SK-N-SH treated with all-trans-retinoic acid at 6 μM for 48 hours (cell line): ENCODE data around the gene STKLD1.

Experiments used
- ATAC-seq: fragments of 200-7000 bp; cut with Tn5 transposase; 3 replicates; pipeline ENCODE4 v1.9.1; 2020; ENCODE audit warnings: mild to moderate bottlenecking, moderate library complexity
- ARNTL ChIP-seq: fragments of 450-650 bp; formaldehyde crosslinking; IDR thresholded peaks from 2 replicates; pipeline ENCODE4 v1.5.0; 2020; ENCODE audit warnings: low read depth, mild to moderate bottlenecking, moderate library complexity, borderline replicate concordance
- BACH2 ChIP-seq: fragments of 250-450 bp; sonication (Bioruptor Pico); IDR thresholded peaks from 2 replicates; pipeline ENCODE4 v1.9.0; 2021; ENCODE audit warnings: mild to moderate bottlenecking, borderline replicate concordance
- CSDC2 ChIP-seq: fragments of 250-450 bp; sonication (Bioruptor Pico); IDR thresholded peaks from 2 replicates; pipeline ENCODE4 v1.5.0; 2020; ENCODE audit warnings: mild to moderate bottlenecking, moderate library complexity
- ESRRG ChIP-seq: fragments of 250-450 bp; sonication (Bioruptor Pico); IDR thresholded peaks from 2 replicates; pipeline ENCODE4 v1.6.1; 2021; ENCODE audit warnings: mild to moderate bottlenecking
- ISL1 ChIP-seq: fragments of 250-450 bp; sonication (Bioruptor Pico); IDR thresholded peaks from 2 replicates; pipeline ENCODE4 v2.1.2; 2022; ENCODE audit warnings: mild to moderate bottlenecking, moderate library complexity
- OSR1 ChIP-seq: fragments of 250-450 bp; sonication (Bioruptor Pico); IDR thresholded peaks from 2 replicates; pipeline ENCODE4 v1.8.0; 2022; ENCODE audit warnings: moderate library complexity, mild to moderate bottlenecking, inconsistent platforms
- PATZ1 ChIP-seq: fragments of 250-450 bp; sonication (Bioruptor Pico); IDR thresholded peaks from 2 replicates; pipeline ENCODE4 v1.8.0; 2020; ENCODE audit warnings: mild to moderate bottlenecking, moderate library complexity, borderline replicate concordance
- POU6F1 ChIP-seq: fragments of 250-450 bp; sonication (Bioruptor Pico); IDR thresholded peaks from 2 replicates; pipeline ENCODE4 v1.8.0; 2021; ENCODE audit warnings: low read depth, mild to moderate bottlenecking, moderate library complexity, borderline replicate concordance
- PPARA ChIP-seq: fragments of 250-450 bp; sonication (Bioruptor Pico); IDR thresholded peaks from 2 replicates; pipeline ENCODE4 v1.5.0; 2020; ENCODE audit warnings: mild to moderate bottlenecking, borderline replicate concordance
- RARB ChIP-seq: fragments of 250-450 bp; sonication (Bioruptor Pico); IDR thresholded peaks from 2 replicates; pipeline ENCODE4 v1.8.0; 2021; ENCODE audit warnings: mild to moderate bottlenecking, moderate library complexity
- TCF4 ChIP-seq: fragments of 250-450 bp; sonication (Bioruptor Pico); IDR thresholded peaks from 2 replicates; pipeline ENCODE4 v1.8.0; 2021; ENCODE audit warnings: mild to moderate bottlenecking, moderate library complexity, borderline replicate concordance
- TOX ChIP-seq: fragments of 250-450 bp; sonication (Bioruptor Pico); IDR thresholded peaks from 2 replicates; pipeline ENCODE4 v1.8.0; 2021; ENCODE audit warnings: mild to moderate bottlenecking, moderate library complexity, borderline replicate concordance
- TSHZ2 ChIP-seq: fragments of 250-450 bp; sonication (Bioruptor Pico); IDR thresholded peaks from 2 replicates; pipeline ENCODE4 v1.5.0; 2020; ENCODE audit warnings: mild to moderate bottlenecking, moderate library complexity
- ZNF565 ChIP-seq: fragments of 450-650 bp; formaldehyde crosslinking; conservative IDR thresholded peaks from 2 replicates; pipeline ENCODE4 v1.5.0; 2020; ENCODE audit warnings: low read depth, mild to moderate bottlenecking, moderate library complexity
- ZNF70 ChIP-seq: fragments of 450-650 bp; formaldehyde crosslinking; IDR thresholded peaks from 2 replicates; pipeline ENCODE4 v1.5.0; 2020; ENCODE audit warnings: mild to moderate bottlenecking, moderate library complexity
- ZNF8 ChIP-seq: fragments of 450-650 bp; formaldehyde crosslinking; IDR thresholded peaks from 2 replicates; pipeline ENCODE4 v1.5.0; 2020; ENCODE audit warnings: mild to moderate bottlenecking, moderate library complexity
- TF ChIP-seq, protein P1 (sequence below): fragments of 250-450 bp; sonication (Bioruptor Pico); IDR thresholded peaks from 2 replicates; pipeline ENCODE4 v1.5.1; 2020; ENCODE audit warnings: low read depth, mild to moderate bottlenecking, moderate library complexity

STKLD1 gene

DNA sequence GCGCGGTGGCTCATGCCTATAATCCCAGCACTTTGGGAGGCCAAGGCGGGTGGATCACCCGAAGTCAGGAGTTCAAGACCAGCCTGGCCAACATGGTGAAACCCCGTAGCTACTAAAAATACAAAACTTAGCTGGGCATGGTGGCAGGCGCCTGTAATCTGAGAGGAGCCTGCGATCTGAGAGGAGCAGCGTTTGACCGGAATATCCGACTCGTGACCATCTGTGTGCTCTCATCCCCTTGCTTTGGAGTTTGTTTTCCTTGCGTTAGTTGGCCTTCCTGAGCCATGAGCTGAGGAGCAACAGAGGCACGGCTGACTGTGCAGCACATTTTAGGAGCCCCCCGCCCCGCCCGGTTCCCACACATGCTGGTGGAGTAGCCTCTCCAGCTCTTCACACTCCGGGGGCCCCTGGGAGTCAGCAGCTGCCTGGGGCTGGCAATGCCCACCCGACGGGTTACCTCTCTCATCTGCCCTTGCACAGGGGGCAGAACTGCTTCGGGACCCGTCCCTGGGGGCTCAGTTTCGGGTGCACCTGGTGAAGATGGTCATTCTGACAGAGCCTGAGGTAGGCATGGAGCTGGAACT, 49.0 kb downstream of the STKLD1 start:
- no peak for TF ChIP-seq RARB (CRISPR knock-in tag)
- TF ChIP-seq TCF4 = no peak
- no peak for TF ChIP-seq BACH2 (CRISPR knock-in tag)
- no peak for TF ChIP-seq CSDC2 (CRISPR knock-in tag)
- no peak for TF ChIP-seq PPARA (CRISPR knock-in tag)
- TF ChIP-seq ZNF565 (CRISPR knock-in tag) = no peak
- no peak for TF ChIP-seq ZNF8 (CRISPR knock-in tag)
- TF ChIP-seq ISL1 (CRISPR knock-in tag) = no peak
- TF ChIP-seq OSR1 = no peak
- no peak for TF ChIP-seq PATZ1 (CRISPR knock-in tag)
- ATAC-seq = no peak

DNA sequence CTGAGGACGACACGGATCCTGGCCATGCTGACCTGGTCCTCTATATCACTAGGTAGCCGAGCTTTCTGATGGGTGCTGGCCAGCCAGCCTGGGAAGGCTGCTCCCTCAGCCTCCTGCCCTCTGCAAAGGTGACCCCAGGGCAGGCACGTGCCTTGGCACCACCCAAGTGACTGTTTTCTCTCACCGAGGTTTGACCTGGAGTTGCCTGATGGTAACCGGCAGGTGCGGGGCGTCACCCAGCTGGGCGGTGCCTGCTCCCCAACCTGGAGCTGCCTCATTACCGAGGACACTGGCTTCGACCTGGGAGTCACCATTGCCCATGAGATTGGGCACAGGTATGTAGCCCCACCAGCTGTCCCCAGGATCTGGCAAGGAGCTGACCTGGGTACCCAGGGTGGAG, 49.8 kb downstream of the STKLD1 start:
- TF ChIP-seq TOX (no peak), TSHZ2 (CRISPR knock-in tag) (no peak), POU6F1 (no peak), PATZ1 (CRISPR knock-in tag) (no peak), OSR1 (no peak), PPARA (CRISPR knock-in tag) (no peak), ESRRG (CRISPR knock-in tag) (no peak), ARNTL (no peak)
- TF ChIP-seq, all 23 proteins: peak for 0
- ATAC-seq = no peak

GRCh38 chr9:133427658-133428348, 51.6 kb downstream of the STKLD1 start:
- no peak for ATAC-seq
- no peak for TF ChIP-seq PPARA (CRISPR knock-in tag)
- no peak for TF ChIP-seq TCF4
- TF ChIP-seq OSR1 = no peak
- TF ChIP-seq ARNTL = no peak
- TF ChIP-seq ZNF70 = no peak
- TF ChIP-seq POU6F1 = no peak
- TF ChIP-seq, all 23 proteins: peak for 0

GRCh38 chr9:133428617-133429101, 52.5 kb downstream of the STKLD1 start:
- ATAC-seq = peak; percentile 51; the same call in 2 of the 3 replicates
- TF ChIP-seq POU6F1 (no peak), ESRRG (CRISPR knock-in tag) (no peak), ZNF8 (CRISPR knock-in tag) (no peak), ZNF70 (no peak), PATZ1 (CRISPR knock-in tag) (no peak), BACH2 (CRISPR knock-in tag) (no peak)
- TF ChIP-seq, protein P1, sequence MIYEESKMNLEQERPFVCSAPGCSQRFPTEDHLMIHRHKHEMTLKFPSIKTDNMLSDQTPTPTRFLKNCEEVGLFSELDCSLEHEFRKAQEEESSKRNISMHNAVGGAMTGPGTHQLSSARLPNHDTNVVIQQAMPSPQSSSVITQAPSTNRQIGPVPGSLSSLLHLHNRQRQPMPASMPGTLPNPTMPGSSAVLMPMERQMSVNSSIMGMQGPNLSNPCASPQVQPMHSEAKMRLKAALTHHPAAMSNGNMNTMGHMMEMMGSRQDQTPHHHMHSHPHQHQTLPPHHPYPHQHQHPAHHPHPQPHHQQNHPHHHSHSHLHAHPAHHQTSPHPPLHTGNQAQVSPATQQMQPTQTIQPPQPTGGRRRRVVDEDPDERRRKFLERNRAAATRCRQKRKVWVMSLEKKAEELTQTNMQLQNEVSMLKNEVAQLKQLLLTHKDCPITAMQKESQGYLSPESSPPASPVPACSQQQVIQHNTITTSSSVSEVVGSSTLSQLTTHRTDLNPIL (CRISPR knock-in tag) = no peak
